Activated CD4-positive, alpha-beta T cell treated with anti-CD3 and anti-CD28 coated beads, Interleukin-2, Interleukin-6, amounts not matched to agents 100 ng/mL and 50 ng/mL, durations not matched to agents 16 hours and 8 hours (primary cell): ENCODE results near the gene FAM120A.

Experiments
- DNase-seq: peaks from one replicate; pipeline ENCODE4 v3.0.0-alpha.2; 2020

FAM120A gene

GRCh38 chr9:93582115-93582514 is 130.6 kb downstream of the FAM120A start:
- no peak for DNase-seq

- DNase-seq, result no peak
Observed at GRCh38 chr9:93582550-93582949, 131.1 kb downstream of the FAM120A start.

- DNase-seq, result no peak
Observed at GRCh38 chr9:93585259-93585658, 133.8 kb downstream of the FAM120A start.

- no peak for DNase-seq
Observed at GRCh38 chr9:93585695-93586094, 134.2 kb downstream of the FAM120A start.

GRCh38 chr9:93586290-93587057 is 135.0 kb downstream of the FAM120A start:
- no peak for DNase-seq

GRCh38 chr9:93587284-93587650 is 135.8 kb downstream of the FAM120A start:
- DNase-seq, result no peak

GRCh38 chr9:93587651-93588347 is 136.3 kb downstream of the FAM120A start:
- DNase-seq, result no peak

- DNase-seq, result no peak
Observed at GRCh38 chr9:93588641-93589609, 137.4 kb downstream of the FAM120A start.

GRCh38 chr9:93589688-93590087 is 138.2 kb downstream of the FAM120A start:
- DNase-seq, result no peak

GRCh38 chr9:93590609-93591234 is 139.2 kb downstream of the FAM120A start:
- no peak for DNase-seq

GRCh38 chr9:93591301-93592007 is 140.0 kb downstream of the FAM120A start:
- no peak for DNase-seq

GRCh38 chr9:93592008-93592642 is 140.6 kb downstream of the FAM120A start:
- no peak for DNase-seq

- DNase-seq, result no peak
Observed at GRCh38 chr9:93592643-93593021, 141.1 kb downstream of the FAM120A start.

- DNase-seq, result no peak
Observed at GRCh38 chr9:93593144-93593658, 141.7 kb downstream of the FAM120A start.

- DNase-seq, result no peak
Observed at GRCh38 chr9:93594041-93594756, 142.7 kb downstream of the FAM120A start.

- DNase-seq, result no peak
Observed at GRCh38 chr9:93595461-93595860, 144.0 kb downstream of the FAM120A start.

GRCh38 chr9:93595861-93596365 is 144.4 kb downstream of the FAM120A start:
- no peak for DNase-seq

- DNase-seq, result no peak
Observed at GRCh38 chr9:93596399-93596798, 144.9 kb downstream of the FAM120A start.

- DNase-seq, result no peak
Observed at GRCh38 chr9:93597142-93597706, 145.7 kb downstream of the FAM120A start.
